GM12878 (cell line): ENCODE measurements around the gene RAD23B. TPM values are rescaled to one million over a fixed set of nuclear protein-coding genes. Genes with fewer than 3 reads are reported as not detected.

Experiments
- ATAC-seq: fragments of 200-7000 bp; cut with Tn5 transposase; 3 replicates; pipeline ENCODE4 v1.9.1; 2020; ENCODE audit warnings: mild to moderate bottlenecking, moderate library complexity
- BruUV-seq: library from RNA; stranded (reverse); fragments of 400-500 nt; replicated peaks from 2 replicates; lab custom pipeline; 2021; lab: Mats Ljungman, UMichigan
- CTCF ChIA-PET: fragments of 300-600 bp; sonication (Branson Sonifier 250); formaldehyde crosslinking; extraction: SDS; loops from one replicate; lab custom pipeline; 2021; ENCODE audit warnings: inconsistent platforms; lab: Yijun Ruan, JAX
- POLR2A ChIA-PET: fragments of 350-600 bp; formaldehyde crosslinking; extraction: SDS; loops from one replicate; lab custom pipeline; 2021; ENCODE audit warnings: inconsistent platforms; lab: Charles Lee
- RAD21 ChIA-PET: fragments of 300-600 bp; sonication (Branson Sonifier 250); formaldehyde crosslinking; loops from one replicate; lab custom pipeline; 2023; ENCODE audit warnings: antibody characterized with exemption; ENCODE audit not compliant: unreplicated experiment; lab: Charles Lee
- SMC1A ChIA-PET: fragments of 300-600 bp; sonication (Branson Sonifier 250); formaldehyde crosslinking; loops from one replicate; lab custom pipeline; 2023; ENCODE audit not compliant: unreplicated experiment, uncharacterized antibody; lab: Charles Lee
- DNase-seq: peaks from one replicate; pipeline ENCODE4 v3.0.0-alpha.2; 2011; ENCODE audit warnings: low read depth, low spot score
- FAIRE-seq: peaks from 3 replicates; lab custom pipeline; 2011; peaks lifted over from hg19 to GRCh38; lab: Jason Lieb, UNC
- H2AFZ ChIP-seq: 2 replicates; pipeline ENCODE4 v1.6.0; 2011; ENCODE audit warnings: low read depth, low read length, control low read depth; ENCODE audit not compliant: control insufficient read depth
- H3K27ac ChIP-seq: 2 replicates; pipeline ENCODE4 v1.5.1; 2011; ENCODE audit warnings: control low read depth; ENCODE audit not compliant: control insufficient read depth, insufficient read depth
- H3K27me3 ChIP-seq, 2 experiments: replicated peaks in 1 of 2; 2 replicates each; pipeline versions ENCODE4 v1.6.0 to v1.6.1; 2011; ENCODE audit warnings: low read length in 1 of 2; ENCODE audit not compliant: control insufficient read depth in 2 of 2, insufficient read depth in 2 of 2
- H3K36me3 ChIP-seq, 2 experiments: 2 replicates each; pipeline ENCODE4 v1.5.1; 2011; ENCODE audit warnings: low read length in 1 of 2; ENCODE audit not compliant: control insufficient read depth in 2 of 2, insufficient read depth in 2 of 2
- H3K4me1 ChIP-seq: 2 replicates; pipeline ENCODE4 v1.6.1; 2011; ENCODE audit warnings: mild to moderate bottlenecking, low read length, moderate library complexity, mixed read lengths; ENCODE audit not compliant: control insufficient read depth, insufficient read depth
- H3K4me2 ChIP-seq: 2 replicates; pipeline ENCODE4 v1.6.0; 2011; ENCODE audit warnings: control low read depth; ENCODE audit not compliant: control insufficient read depth, insufficient read depth
- H3K4me3 ChIP-seq: fragments of 200-600 bp; sonication (generic); 2 replicates; pipeline ENCODE4 v1.5.1; 2016
- H3K79me2 ChIP-seq: 2 replicates; pipeline ENCODE4 v1.6.0; 2011; ENCODE audit warnings: low read length; ENCODE audit not compliant: control insufficient read depth, insufficient read depth
- H3K9ac ChIP-seq: 2 replicates; pipeline ENCODE4 v1.8.0; 2011; ENCODE audit warnings: low read length, control low read depth, mixed read lengths; ENCODE audit not compliant: control insufficient read depth, insufficient read depth
- H3K9me3 ChIP-seq: replicated peaks from 3 replicates; pipeline ENCODE4 v1.5.1; 2011; ENCODE audit warnings: mild to moderate bottlenecking, low read length; ENCODE audit not compliant: control insufficient read depth, insufficient read depth
- H4K20me1 ChIP-seq: 2 replicates; pipeline ENCODE4 v1.6.0; 2011; ENCODE audit not compliant: control insufficient read depth, insufficient read depth
- PAX5 ChIP-seq: IDR thresholded peaks from 2 replicates; pipeline ENCODE4 v1.6.1; 2011; ENCODE audit warnings: low read depth, low read length, borderline replicate concordance
- REST ChIP-seq: IDR thresholded peaks from 2 replicates; pipeline ENCODE4 v1.6.1; 2012; ENCODE audit warnings: mild to moderate bottlenecking, low read depth, low read length
- in situ Hi-C: fragments of 300-500 bp; cut with MboI; formaldehyde crosslinking; loops from 9 replicates; pipeline ENCODE4 v1.14.3; 2018; ENCODE audit warnings: mixed read lengths
- intact Hi-C: fragments of 100-400 bp; cut with micrococcal nuclease; formaldehyde crosslinking; loops from one replicate; pipeline ENCODE4 v1.14.2; 2022; ENCODE audit not compliant: unreplicated experiment
- polyA plus RNA-seq, 11 experiments: library from polyadenylated mRNA; depleted of rRNA in 4 of 11; unstranded in 6 of 11; stranded (reverse) in 5 of 11; fragments of >200 nt; fragmentation: Nextera tagmentation in 4 of 11; fragmentation: Illumina TruSeq in 1 of 11; extraction: Ambion mirVana in 4 of 11; extraction: Trizol in 1 of 11; gene quantifications; 1 replicate in 1 of 11; 2 replicates in 10 of 11; pipeline versions ENCODE4 v1.2.1 to v1.2.3, GENCODE V29; 2011 to 2016; ENCODE audit warnings: inconsistent platforms in 2 of 11, missing spikeins in 2 of 11, low read depth in 1 of 11
- total RNA-seq, 4 experiments: library from RNA; depleted of rRNA in 3 of 4; stranded (reverse); fragments of >200 nt in 3 of 4; fragmentation: Illumina TruSeq in 1 of 4; extraction: Trizol in 1 of 4; gene quantifications; 2 replicates each; pipeline versions ENCODE4 v1.2.1 to v1.2.3, GENCODE V29; 2013 to 2021

Gene RAD23B
- total and polyA plus RNA-seq, 10 of the 15 experiments (the other 5 are each of a cell fraction or from before 2014, with no cell fraction given) = 10.3 to 256 (median 54.6) TPM

DNA sequence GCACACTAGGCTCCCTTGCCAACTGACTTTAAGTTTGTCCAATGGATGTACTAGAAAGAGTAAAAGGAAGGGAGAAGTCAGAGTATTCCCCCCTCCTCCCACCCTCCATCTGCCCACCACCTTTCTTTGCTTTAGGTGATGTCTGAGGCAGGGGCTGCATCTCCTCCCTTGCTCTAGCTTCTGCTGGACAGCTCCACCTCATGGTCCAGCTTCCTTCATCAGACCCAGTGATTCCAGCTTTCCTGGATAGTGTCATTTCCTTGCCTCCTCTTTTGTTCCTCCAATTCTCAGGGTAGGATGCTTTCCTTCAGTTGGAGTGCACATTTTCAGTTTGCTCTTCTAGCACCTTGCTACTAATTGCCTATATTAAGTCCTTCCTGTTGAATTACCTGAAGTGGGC lies 67.4 kb downstream of the RAD23B start:
- Histone ChIP-seq H3K4me1 (no peaks in the 10 kb centered on the region), H3K9ac (no peak overlapping the region), H3K27me3 (no peaks in the 10 kb centered on the region; a peak in 1 of 4 replicates), H3K36me3 (no peaks in the 10 kb centered on the region), H4K20me1 (no peaks in the 10 kb centered on the region), H3K9me3 (no peaks in the 10 kb centered on the region; the same call in 2 of the 3 replicates), H3K4me3 (no peak overlapping the region), H2AFZ (no peak overlapping the region), H3K79me2 (no peaks in the 10 kb centered on the region), H3K4me2 (no peak overlapping the region), H3K27ac (no peak overlapping the region)
- TF ChIP-seq REST = peak; percentile 39; the same call in 1 of the 2 replicates
- no peak for TF ChIP-seq PAX5
- no peak for FAIRE-seq
- ChIA-PET RAD21 (no interaction called here), SMC1A (interaction anchor here (0.6 to 1.1 kb wide), 2 partner anchors 192 to 1051 kb away, joined by 3 read pairs; no protein-coding TSS in a partner anchor), POLR2A (no interaction called here), CTCF (interaction anchor here (1.0 to 1.6 kb wide), 2 partner anchors 9 to 192 kb away, joined by 3 to 9 read pairs; no protein-coding TSS in a partner anchor)
- no peak for DNase-seq
- intact Hi-C loops (no loop called here), in situ Hi-C loops (no loop called here)
- BruUV-seq = no TSS peak
- ATAC-seq = no peak
